GM12878 (cell line): Measurements from ENCODE around the gene HPF1. TPM values are rescaled to one million over a fixed set of nuclear protein-coding genes. Genes with fewer than 3 reads are reported as not detected.

ENCODE experiments used
- ATAC-seq: fragments of 200-7000 bp; cut with Tn5 transposase; 3 replicates; pipeline ENCODE4 v1.9.1; 2020; ENCODE audit warnings: mild to moderate bottlenecking, moderate library complexity
- BruUV-seq: library from RNA; stranded (reverse); fragments of 400-500 nt; replicated peaks from 2 replicates; lab custom pipeline; 2021; lab: Mats Ljungman, UMichigan
- CTCF ChIA-PET: fragments of 300-600 bp; sonication (Branson Sonifier 250); formaldehyde crosslinking; extraction: SDS; loops from one replicate; lab custom pipeline; 2021; ENCODE audit warnings: inconsistent platforms; lab: Yijun Ruan, JAX
- POLR2A ChIA-PET: fragments of 350-600 bp; formaldehyde crosslinking; extraction: SDS; loops from one replicate; lab custom pipeline; 2021; ENCODE audit warnings: inconsistent platforms; lab: Charles Lee
- RAD21 ChIA-PET: fragments of 300-600 bp; sonication (Branson Sonifier 250); formaldehyde crosslinking; loops from one replicate; lab custom pipeline; 2023; ENCODE audit warnings: antibody characterized with exemption; ENCODE audit not compliant: unreplicated experiment; lab: Charles Lee
- SMC1A ChIA-PET: fragments of 300-600 bp; sonication (Branson Sonifier 250); formaldehyde crosslinking; loops from one replicate; lab custom pipeline; 2023; ENCODE audit not compliant: unreplicated experiment, uncharacterized antibody; lab: Charles Lee
- DNase-seq: peaks from one replicate; pipeline ENCODE4 v3.0.0-alpha.2; 2011; ENCODE audit warnings: low read depth, low spot score
- FAIRE-seq: peaks from 3 replicates; lab custom pipeline; 2011; peaks lifted over from hg19 to GRCh38; lab: Jason Lieb, UNC
- H2AFZ ChIP-seq: 2 replicates; pipeline ENCODE4 v1.6.0; 2011; ENCODE audit warnings: low read depth, low read length, control low read depth; ENCODE audit not compliant: control insufficient read depth
- H3K27ac ChIP-seq: 2 replicates; pipeline ENCODE4 v1.5.1; 2011; ENCODE audit warnings: control low read depth; ENCODE audit not compliant: control insufficient read depth, insufficient read depth
- H3K27me3 ChIP-seq, 2 experiments: replicated peaks in 1 of 2; 2 replicates each; pipeline versions ENCODE4 v1.6.0 to v1.6.1; 2011; ENCODE audit warnings: low read length in 1 of 2; ENCODE audit not compliant: control insufficient read depth in 2 of 2, insufficient read depth in 2 of 2
- H3K36me3 ChIP-seq, 2 experiments: 2 replicates each; pipeline ENCODE4 v1.5.1; 2011; ENCODE audit warnings: low read length in 1 of 2; ENCODE audit not compliant: control insufficient read depth in 2 of 2, insufficient read depth in 2 of 2
- H3K4me1 ChIP-seq: 2 replicates; pipeline ENCODE4 v1.6.1; 2011; ENCODE audit warnings: mild to moderate bottlenecking, low read length, moderate library complexity, mixed read lengths; ENCODE audit not compliant: control insufficient read depth, insufficient read depth
- H3K4me2 ChIP-seq: 2 replicates; pipeline ENCODE4 v1.6.0; 2011; ENCODE audit warnings: control low read depth; ENCODE audit not compliant: control insufficient read depth, insufficient read depth
- H3K4me3 ChIP-seq: fragments of 200-600 bp; sonication (generic); 2 replicates; pipeline ENCODE4 v1.5.1; 2016
- H3K79me2 ChIP-seq: 2 replicates; pipeline ENCODE4 v1.6.0; 2011; ENCODE audit warnings: low read length; ENCODE audit not compliant: control insufficient read depth, insufficient read depth
- H3K9ac ChIP-seq: 2 replicates; pipeline ENCODE4 v1.8.0; 2011; ENCODE audit warnings: low read length, control low read depth, mixed read lengths; ENCODE audit not compliant: control insufficient read depth, insufficient read depth
- H3K9me3 ChIP-seq: replicated peaks from 3 replicates; pipeline ENCODE4 v1.5.1; 2011; ENCODE audit warnings: mild to moderate bottlenecking, low read length; ENCODE audit not compliant: control insufficient read depth, insufficient read depth
- H4K20me1 ChIP-seq: 2 replicates; pipeline ENCODE4 v1.6.0; 2011; ENCODE audit not compliant: control insufficient read depth, insufficient read depth
- ASH2L ChIP-seq: fragments of 300-600, 200-600 bp; sonication (generic); IDR thresholded peaks from 2 replicates; pipeline ENCODE4 v1.6.1; 2017; ENCODE audit warnings: low read depth, mild to moderate bottlenecking, borderline replicate concordance
- HDGF ChIP-seq: fragments of 450-650 bp; IDR thresholded peaks from 2 replicates; pipeline ENCODE4 v1.6.1; 2016; ENCODE audit warnings: antibody characterized with exemption
- IKZF1 ChIP-seq: fragments of 450-650 bp; conservative IDR thresholded peaks from 2 replicates; pipeline ENCODE4 v1.6.1; 2017; ENCODE audit warnings: antibody characterized with exemption, mild to moderate bottlenecking
- WGBS: methylation state at CpG from one replicate; pipeline ENCODE4 v1.1.6; 2016; ENCODE audit warnings: low lambda C conversion rate; ENCODE audit not compliant: insufficient replicate concordance, insufficient coverage; ENCODE audit errors: missing lambda C conversion rate; 5-methylcytosine and 5-hydroxymethylcytosine counted together
- in situ Hi-C: fragments of 300-500 bp; cut with MboI; formaldehyde crosslinking; loops from 9 replicates; pipeline ENCODE4 v1.14.3; 2018; ENCODE audit warnings: mixed read lengths
- intact Hi-C: fragments of 100-400 bp; cut with micrococcal nuclease; formaldehyde crosslinking; loops from one replicate; pipeline ENCODE4 v1.14.2; 2022; ENCODE audit not compliant: unreplicated experiment
- polyA plus RNA-seq, 11 experiments: library from polyadenylated mRNA; depleted of rRNA in 4 of 11; unstranded in 6 of 11; stranded (reverse) in 5 of 11; fragments of >200 nt; fragmentation: Nextera tagmentation in 4 of 11; fragmentation: Illumina TruSeq in 1 of 11; extraction: Ambion mirVana in 4 of 11; extraction: Trizol in 1 of 11; gene quantifications; 1 replicate in 1 of 11; 2 replicates in 10 of 11; pipeline versions ENCODE4 v1.2.1 to v1.2.3, GENCODE V29; 2011 to 2016; ENCODE audit warnings: inconsistent platforms in 2 of 11, missing spikeins in 2 of 11, low read depth in 1 of 11
- total RNA-seq, 4 experiments: library from RNA; depleted of rRNA in 3 of 4; stranded (reverse); fragments of >200 nt in 3 of 4; fragmentation: Illumina TruSeq in 1 of 4; extraction: Trizol in 1 of 4; gene quantifications; 2 replicates each; pipeline versions ENCODE4 v1.2.1 to v1.2.3, GENCODE V29; 2013 to 2021
- TF ChIP-seq, protein P1 (sequence below): IDR thresholded peaks from 2 replicates; pipeline ENCODE4 v1.6.1; 2012; ENCODE audit warnings: improper control_type of control experiment, low read depth, low read length; ENCODE audit not compliant: insufficient replicate concordance
- TF ChIP-seq, protein P2 (sequence below): fragments of 450-650 bp; IDR thresholded peaks from 2 replicates; pipeline ENCODE4 v1.6.1; 2016; ENCODE audit warnings: mild to moderate bottlenecking, moderate library complexity, borderline replicate concordance

The HPF1 gene
- total and polyA plus RNA-seq, 10 of the 15 experiments (the other 5 are each of a cell fraction or from before 2014, with no cell fraction given) = 31.2 to 93.5 (median 48.7) TPM

DNA sequence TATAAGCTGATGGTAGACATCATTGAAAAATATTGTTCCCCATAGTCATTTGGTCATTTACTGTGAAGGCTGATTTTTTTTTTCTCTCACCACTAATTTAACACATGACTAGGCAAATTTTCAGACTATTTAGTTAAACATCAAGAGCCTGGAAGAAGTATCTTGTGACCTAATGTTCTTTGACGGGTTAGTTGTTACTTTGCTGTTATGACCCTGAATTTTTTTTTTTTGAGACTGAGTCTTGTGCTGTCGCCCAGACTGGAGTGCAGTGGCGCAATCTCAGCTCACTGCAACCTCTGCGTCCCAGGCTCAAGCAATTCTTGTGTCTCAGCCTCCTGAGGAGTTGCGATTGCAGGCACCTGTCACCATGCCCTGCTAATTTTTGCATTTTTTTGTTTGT lies 67.0 kb downstream of the HPF1 start:
- in situ Hi-C loops (no loop called here), intact Hi-C loops (no loop called here)
- DNase-seq (no peak), ATAC-seq (no peak), FAIRE-seq (no peak)
- H3K27me3 ChIP-seq = no peaks in the 10 kb centered on the region
- H2AFZ ChIP-seq = no peak overlapping the region
- ChIA-PET POLR2A (interaction anchor here (0.5 kb wide), 1 partner anchor 132 kb away, joined by 7 read pairs; no protein-coding TSS in a partner anchor), RAD21 (no interaction called here), CTCF (interaction anchor here (1.0 to 1.2 kb wide), 2 partner anchors 17 to 77 kb away, joined by 3 read pairs; no protein-coding TSS in a partner anchor), SMC1A (no interaction called here)
- BruUV-seq = no TSS peak
- H3K4me1 ChIP-seq = no peaks in the 10 kb centered on the region
- 97% methylated on average over 5 of the region's 5 CpGs for WGBS
- H3K4me2 ChIP-seq = no peak overlapping the region
- no peaks in the 10 kb centered on the region for H3K79me2 ChIP-seq
- H3K4me3 ChIP-seq = no peak overlapping the region
- no peak for TF ChIP-seq ASH2L
- no peak for TF ChIP-seq HDGF
- no peak for TF ChIP-seq IKZF1
- TF ChIP-seq, protein P1, sequence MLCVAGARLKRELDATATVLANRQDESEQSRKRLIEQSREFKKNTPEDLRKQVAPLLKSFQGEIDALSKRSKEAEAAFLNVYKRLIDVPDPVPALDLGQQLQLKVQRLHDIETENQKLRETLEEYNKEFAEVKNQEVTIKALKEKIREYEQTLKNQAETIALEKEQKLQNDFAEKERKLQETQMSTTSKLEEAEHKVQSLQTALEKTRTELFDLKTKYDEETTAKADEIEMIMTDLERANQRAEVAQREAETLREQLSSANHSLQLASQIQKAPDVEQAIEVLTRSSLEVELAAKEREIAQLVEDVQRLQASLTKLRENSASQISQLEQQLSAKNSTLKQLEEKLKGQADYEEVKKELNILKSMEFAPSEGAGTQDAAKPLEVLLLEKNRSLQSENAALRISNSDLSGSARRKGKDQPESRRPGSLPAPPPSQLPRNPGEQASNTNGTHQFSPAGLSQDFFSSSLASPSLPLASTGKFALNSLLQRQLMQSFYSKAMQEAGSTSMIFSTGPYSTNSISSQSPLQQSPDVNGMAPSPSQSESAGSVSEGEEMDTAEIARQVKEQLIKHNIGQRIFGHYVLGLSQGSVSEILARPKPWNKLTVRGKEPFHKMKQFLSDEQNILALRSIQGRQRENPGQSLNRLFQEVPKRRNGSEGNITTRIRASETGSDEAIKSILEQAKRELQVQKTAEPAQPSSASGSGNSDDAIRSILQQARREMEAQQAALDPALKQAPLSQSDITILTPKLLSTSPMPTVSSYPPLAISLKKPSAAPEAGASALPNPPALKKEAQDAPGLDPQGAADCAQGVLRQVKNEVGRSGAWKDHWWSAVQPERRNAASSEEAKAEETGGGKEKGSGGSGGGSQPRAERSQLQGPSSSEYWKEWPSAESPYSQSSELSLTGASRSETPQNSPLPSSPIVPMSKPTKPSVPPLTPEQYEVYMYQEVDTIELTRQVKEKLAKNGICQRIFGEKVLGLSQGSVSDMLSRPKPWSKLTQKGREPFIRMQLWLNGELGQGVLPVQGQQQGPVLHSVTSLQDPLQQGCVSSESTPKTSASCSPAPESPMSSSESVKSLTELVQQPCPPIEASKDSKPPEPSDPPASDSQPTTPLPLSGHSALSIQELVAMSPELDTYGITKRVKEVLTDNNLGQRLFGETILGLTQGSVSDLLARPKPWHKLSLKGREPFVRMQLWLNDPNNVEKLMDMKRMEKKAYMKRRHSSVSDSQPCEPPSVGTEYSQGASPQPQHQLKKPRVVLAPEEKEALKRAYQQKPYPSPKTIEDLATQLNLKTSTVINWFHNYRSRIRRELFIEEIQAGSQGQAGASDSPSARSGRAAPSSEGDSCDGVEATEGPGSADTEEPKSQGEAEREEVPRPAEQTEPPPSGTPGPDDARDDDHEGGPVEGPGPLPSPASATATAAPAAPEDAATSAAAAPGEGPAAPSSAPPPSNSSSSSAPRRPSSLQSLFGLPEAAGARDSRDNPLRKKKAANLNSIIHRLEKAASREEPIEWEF = no peak
- TF ChIP-seq, protein P2, sequence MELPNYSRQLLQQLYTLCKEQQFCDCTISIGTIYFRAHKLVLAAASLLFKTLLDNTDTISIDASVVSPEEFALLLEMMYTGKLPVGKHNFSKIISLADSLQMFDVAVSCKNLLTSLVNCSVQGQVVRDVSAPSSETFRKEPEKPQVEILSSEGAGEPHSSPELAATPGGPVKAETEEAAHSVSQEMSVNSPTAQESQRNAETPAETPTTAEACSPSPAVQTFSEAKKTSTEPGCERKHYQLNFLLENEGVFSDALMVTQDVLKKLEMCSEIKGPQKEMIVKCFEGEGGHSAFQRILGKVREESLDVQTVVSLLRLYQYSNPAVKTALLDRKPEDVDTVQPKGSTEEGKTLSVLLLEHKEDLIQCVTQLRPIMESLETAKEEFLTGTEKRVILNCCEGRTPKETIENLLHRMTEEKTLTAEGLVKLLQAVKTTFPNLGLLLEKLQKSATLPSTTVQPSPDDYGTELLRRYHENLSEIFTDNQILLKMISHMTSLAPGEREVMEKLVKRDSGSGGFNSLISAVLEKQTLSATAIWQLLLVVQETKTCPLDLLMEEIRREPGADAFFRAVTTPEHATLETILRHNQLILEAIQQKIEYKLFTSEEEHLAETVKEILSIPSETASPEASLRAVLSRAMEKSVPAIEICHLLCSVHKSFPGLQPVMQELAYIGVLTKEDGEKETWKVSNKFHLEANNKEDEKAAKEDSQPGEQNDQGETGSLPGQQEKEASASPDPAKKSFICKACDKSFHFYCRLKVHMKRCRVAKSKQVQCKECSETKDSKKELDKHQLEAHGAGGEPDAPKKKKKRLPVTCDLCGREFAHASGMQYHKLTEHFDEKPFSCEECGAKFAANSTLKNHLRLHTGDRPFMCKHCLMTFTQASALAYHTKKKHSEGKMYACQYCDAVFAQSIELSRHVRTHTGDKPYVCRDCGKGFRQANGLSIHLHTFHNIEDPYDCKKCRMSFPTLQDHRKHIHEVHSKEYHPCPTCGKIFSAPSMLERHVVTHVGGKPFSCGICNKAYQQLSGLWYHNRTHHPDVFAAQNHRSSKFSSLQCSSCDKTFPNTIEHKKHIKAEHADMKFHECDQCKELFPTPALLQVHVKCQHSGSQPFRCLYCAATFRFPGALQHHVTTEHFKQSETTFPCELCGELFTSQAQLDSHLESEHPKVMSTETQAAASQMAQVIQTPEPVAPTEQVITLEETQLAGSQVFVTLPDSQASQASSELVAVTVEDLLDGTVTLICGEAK = no peak
- no peak overlapping the region for H3K9ac ChIP-seq
- no peaks in the 10 kb centered on the region for H4K20me1 ChIP-seq
- H3K27ac ChIP-seq = no peak overlapping the region
- peaks cover 0 to 3% of the 10 kb centered on the region in 2 experiments; a peak in 1 of 4 replicates for H3K36me3 ChIP-seq
- no peaks in the 10 kb centered on the region for H3K9me3 ChIP-seq
